Activated gamma-delta T cell treated with anti-CD3 and anti-CD28 coated beads, Interleukin-2, amount 50 U/mL, for 16 hours (primary cell): ENCODE data around the gene PITPNC1.
"Not testable (repeated sequence)": the region's sequence is repeated elsewhere in the genome, so short reads cannot be mapped to it uniquely, and the experiment has no call there.

ENCODE experiments used
- DNase-seq: peaks from one replicate; pipeline ENCODE4 v3.0.0-alpha.2; 2020; ENCODE audit warnings: low read depth

PITPNC1 gene

GRCh38 chr17:67489273-67489672, 112.2 kb downstream of the PITPNC1 start:
- no peak for DNase-seq

- no peak for DNase-seq
Measured at GRCh38 chr17:67490471-67490870, 113.4 kb downstream of the PITPNC1 start.

GRCh38 chr17:67491009-67491680, 114.1 kb downstream of the PITPNC1 start:
- no peak for DNase-seq

GRCh38 chr17:67491681-67492024, 114.6 kb downstream of the PITPNC1 start:
- DNase-seq: no peak

- DNase-seq: no peak
Measured at GRCh38 chr17:67492251-67492740, 115.2 kb downstream of the PITPNC1 start.

- DNase-seq: no peak
Measured at GRCh38 chr17:67492824-67493517, 115.9 kb downstream of the PITPNC1 start.

- no peak for DNase-seq
Measured at GRCh38 chr17:67493812-67494211, 116.7 kb downstream of the PITPNC1 start.

GRCh38 chr17:67495534-67495933, 118.5 kb downstream of the PITPNC1 start:
- DNase-seq: not testable (repeated sequence)

- DNase-seq: no peak
Measured at GRCh38 chr17:67496286-67496685, 119.2 kb downstream of the PITPNC1 start.

- DNase-seq: no peak
Measured at GRCh38 chr17:67499685-67500084, 122.6 kb downstream of the PITPNC1 start.

- no peak for DNase-seq
Measured at GRCh38 chr17:67500261-67500660, 123.2 kb downstream of the PITPNC1 start.

GRCh38 chr17:67500677-67501300, 123.7 kb downstream of the PITPNC1 start:
- DNase-seq: no peak

GRCh38 chr17:67502151-67502550, 125.1 kb downstream of the PITPNC1 start:
- DNase-seq: no peak

GRCh38 chr17:67503184-67503583, 126.1 kb downstream of the PITPNC1 start:
- DNase-seq: no peak

GRCh38 chr17:67503739-67504138, 126.7 kb downstream of the PITPNC1 start:
- no peak for DNase-seq

- no peak for DNase-seq
Measured at GRCh38 chr17:67504182-67504581, 127.1 kb downstream of the PITPNC1 start.

- DNase-seq: no peak
Measured at GRCh38 chr17:67506966-67507365, 129.9 kb downstream of the PITPNC1 start.

- DNase-seq: no peak
Measured at GRCh38 chr17:67509390-67510287, 132.6 kb downstream of the PITPNC1 start.

- DNase-seq: no peak
Measured at GRCh38 chr17:67511012-67511411, 133.9 kb downstream of the PITPNC1 start.

GRCh38 chr17:67511804-67512203, 134.7 kb downstream of the PITPNC1 start:
- DNase-seq: no peak

GRCh38 chr17:67514998-67515397, 137.9 kb downstream of the PITPNC1 start:
- no peak for DNase-seq

- DNase-seq: no peak
Measured at GRCh38 chr17:67515490-67516083, 138.5 kb downstream of the PITPNC1 start.
